ENCODE results near the gene MTA2.
A peak's percentile ranks its signal among the peaks of the same experiment; 100 is the strongest.
"Not testable (repeated sequence)": the region's sequence is repeated elsewhere in the genome, so short reads cannot be mapped to it uniquely, and the experiment has no call there.

The MTA2 gene

GRCh38 chr11:62565100-62565802, 36.4 kb downstream of the MTA2 start:
- DNase-seq: no peak

- not testable (repeated sequence) for DNase-seq
These were observed 39.9 kb downstream of the MTA2 start for GRCh38 chr11:62561677-62562230.

- peak; percentile 63 for DNase-seq
These were observed 41.0 kb downstream of the MTA2 start for GRCh38 chr11:62560566-62561103.

- not testable (repeated sequence) for DNase-seq
These were observed 42.0 kb downstream of the MTA2 start for GRCh38 chr11:62559626-62560025.

- no peak for DNase-seq
These were observed 42.5 kb downstream of the MTA2 start for GRCh38 chr11:62559204-62559603.

GRCh38 chr11:62558669-62559068, 43.0 kb downstream of the MTA2 start:
- no peak for DNase-seq

GRCh38 chr11:62556875-62557631, 44.6 kb downstream of the MTA2 start:
- no peak for DNase-seq

- DNase-seq: peak; percentile 57
These were observed 45.4 kb downstream of the MTA2 start for GRCh38 chr11:62556108-62556874.

- no peak for DNase-seq
These were observed 46.1 kb downstream of the MTA2 start for GRCh38 chr11:62555464-62556107.

GRCh38 chr11:62554387-62555167, 47.1 kb downstream of the MTA2 start:
- no peak for DNase-seq

GRCh38 chr11:62553839-62554361, 47.8 kb downstream of the MTA2 start:
- DNase-seq: no peak

GRCh38 chr11:62553080-62553838, 48.4 kb downstream of the MTA2 start:
- no peak for DNase-seq

- DNase-seq: no peak
These were observed 49.1 kb downstream of the MTA2 start for GRCh38 chr11:62552485-62553079.

- not testable (repeated sequence) for DNase-seq
These were observed 51.2 kb downstream of the MTA2 start for GRCh38 chr11:62550478-62550877.

GRCh38 chr11:62548545-62549335, 52.9 kb downstream of the MTA2 start:
- no peak for DNase-seq

- no peak for DNase-seq
These were observed 53.9 kb downstream of the MTA2 start for GRCh38 chr11:62547691-62548281.

- no peak for DNase-seq
These were observed 54.6 kb downstream of the MTA2 start for GRCh38 chr11:62546929-62547625.

GRCh38 chr11:62546244-62546928, 55.3 kb downstream of the MTA2 start, which contains the start of gene AHNAK:
AHNAK (minus strand) TSS chr11:62546806; CDS start chr11:62536098, 10,708 bp downstream.
- DNase-seq: peak; percentile 60

Measured in stimulated activated CD4-positive, alpha-beta T cell treated with anti-CD3 and anti-CD28 coated beads, Interleukin-12 subunit alpha, Interleukin-12 subunit beta, amount 100 ng/mL, for 4 hours (primary cell).